Mesenchymal stem cell (in vitro differentiated cells and primary cell): ENCODE results near the gene KCNK10.

Source experiments
- DNase-seq: peaks from one replicate; pipeline ENCODE4 v3.0.0-alpha.2; 2013
- H2AFZ ChIP-seq: one replicate; pipeline ENCODE4 v1.6.1; 2013; ENCODE audit warnings: low read depth, mild to moderate bottlenecking, control low read depth, inconsistent platforms, low read length, moderate library complexity
- H2AK5ac ChIP-seq: 2 replicates; pipeline ENCODE4 v1.6.1; 2013; ENCODE audit warnings: low read length, moderate library complexity, mild to moderate bottlenecking, inconsistent platforms; ENCODE audit not compliant: severe bottlenecking
- H2BK120ac ChIP-seq: one replicate; pipeline ENCODE4 v1.6.1; 2013; ENCODE audit warnings: low read depth, mild to moderate bottlenecking, inconsistent platforms, low read length, moderate library complexity
- H2BK12ac ChIP-seq, 2 experiments: one replicate each; pipeline ENCODE4 v1.6.1; 2013; ENCODE audit warnings: inconsistent platforms in 2 of 2, low read length in 2 of 2, mild to moderate bottlenecking in 2 of 2, moderate library complexity in 2 of 2, control low read depth in 1 of 2
- H2BK15ac ChIP-seq: one replicate; pipeline ENCODE4 v1.6.1; 2013; ENCODE audit warnings: mild to moderate bottlenecking, low read depth, inconsistent platforms; ENCODE audit not compliant: poor library complexity, severe bottlenecking
- H2BK5ac ChIP-seq: 2 replicates; pipeline ENCODE4 v1.6.1; 2013; ENCODE audit warnings: low read depth, mild to moderate bottlenecking, low read length, control low read depth, inconsistent platforms; ENCODE audit not compliant: poor library complexity, severe bottlenecking
- H3K14ac ChIP-seq, 2 experiments: one replicate each; pipeline ENCODE4 v1.6.1; 2013; ENCODE audit warnings: inconsistent platforms in 2 of 2, low read length in 2 of 2, control low read depth in 1 of 2, mild to moderate bottlenecking in 1 of 2, moderate library complexity in 1 of 2
- H3K18ac ChIP-seq, 2 experiments: one replicate each; pipeline ENCODE4 v1.6.1; 2013; ENCODE audit warnings: inconsistent platforms in 2 of 2, low read length in 2 of 2, control low read depth in 1 of 2, low read depth in 1 of 2, mild to moderate bottlenecking in 1 of 2
- H3K23ac ChIP-seq, 2 experiments: one replicate each; pipeline ENCODE4 v1.6.1; 2013; ENCODE audit warnings: inconsistent platforms in 2 of 2, low read length in 2 of 2, mild to moderate bottlenecking in 2 of 2, moderate library complexity in 2 of 2, control low read depth in 1 of 2
- H3K27ac ChIP-seq: 2 replicates; pipeline ENCODE4 v1.5.1; 2013; ENCODE audit warnings: mild to moderate bottlenecking, moderate library complexity, low read length, control low read depth, inconsistent platforms; ENCODE audit not compliant: poor library complexity, severe bottlenecking
- H3K27me3 ChIP-seq, 2 experiments: 2 replicates each; pipeline versions ENCODE4 v1.6.1 to v1.7.0; 2013; ENCODE audit warnings: low read length in 2 of 2, mild to moderate bottlenecking in 2 of 2, moderate library complexity in 2 of 2, control low read depth in 1 of 2, inconsistent platforms in 1 of 2; ENCODE audit not compliant: control insufficient read depth in 1 of 2, insufficient read depth in 1 of 2
- H3K36me3 ChIP-seq, 2 experiments: 2 replicates each; pipeline versions ENCODE4 v1.6.1 to v1.7.0; 2013; ENCODE audit warnings: low read length in 2 of 2, control low read depth in 1 of 2, inconsistent platforms in 1 of 2, low read depth in 1 of 2, mild to moderate bottlenecking in 1 of 2; ENCODE audit not compliant: insufficient read depth in 2 of 2, control insufficient read depth in 1 of 2
- H3K4ac ChIP-seq, 2 experiments: one replicate each; pipeline ENCODE4 v1.6.1; 2013; ENCODE audit warnings: inconsistent platforms in 2 of 2, low read length in 2 of 2, mild to moderate bottlenecking in 2 of 2, moderate library complexity in 2 of 2, control low read depth in 1 of 2, low read depth in 1 of 2
- H3K4me1 ChIP-seq: 2 replicates; pipeline ENCODE4 v1.6.1; 2013; ENCODE audit warnings: low read depth, low read length, control low read depth; ENCODE audit not compliant: control insufficient read depth, insufficient read depth
- H3K4me2 ChIP-seq: 2 replicates; pipeline ENCODE4 v1.6.1; 2013; ENCODE audit warnings: low read length, mild to moderate bottlenecking, inconsistent platforms; ENCODE audit not compliant: poor library complexity, severe bottlenecking
- H3K4me3 ChIP-seq, 2 experiments: 2 replicates each; pipeline versions ENCODE4 v1.5.1 to v1.7.0; 2013; ENCODE audit warnings: low read length in 2 of 2, mild to moderate bottlenecking in 2 of 2, control low read depth in 1 of 2, low read depth in 1 of 2; ENCODE audit not compliant: insufficient read depth in 1 of 2
- H3K79me1 ChIP-seq: replicated peaks from 2 replicates; pipeline ENCODE4 v1.6.1; 2013; ENCODE audit warnings: mild to moderate bottlenecking, control low read depth, low read length, inconsistent platforms; ENCODE audit not compliant: poor library complexity, severe bottlenecking
- H3K9ac ChIP-seq: 2 replicates; pipeline ENCODE4 v1.7.0; 2013; ENCODE audit warnings: mild to moderate bottlenecking, low read length, moderate library complexity
- H3K9me3 ChIP-seq: 2 replicates; pipeline ENCODE4 v1.7.0; 2013; ENCODE audit warnings: mild to moderate bottlenecking, low read length; ENCODE audit not compliant: control insufficient read depth
- H4K8ac ChIP-seq: one replicate; pipeline ENCODE4 v1.6.1; 2013; ENCODE audit warnings: inconsistent platforms, mild to moderate bottlenecking, low read length, moderate library complexity
- H4K91ac ChIP-seq: one replicate; pipeline ENCODE4 v1.6.1; 2013; ENCODE audit warnings: mild to moderate bottlenecking, low read length, inconsistent platforms
- WGBS: methylation state at CpG from one replicate; pipeline ENCODE4 v1.1.7; 2013; ENCODE audit warnings: mixed read lengths; 5-methylcytosine and 5-hydroxymethylcytosine counted together

The KCNK10 gene

GRCh38 chr14:88199882-88200281 lies 123.2 kb downstream of the KCNK10 start:
- H4K91ac ChIP-seq: no peak overlapping the region
- H4K8ac ChIP-seq: no peak overlapping the region
- H3K4ac ChIP-seq: no peak overlapping the region
- no peak overlapping the region for H3K9ac ChIP-seq
- no peak overlapping the region for H2BK5ac ChIP-seq
- H3K9me3 ChIP-seq: no peaks in the 10 kb centered on the region
- H3K4me1 ChIP-seq: no peaks in the 10 kb centered on the region
- H2BK120ac ChIP-seq: no peak overlapping the region
- H3K4me3 ChIP-seq: no peak overlapping the region
- no peak for DNase-seq
- H2AK5ac ChIP-seq: no peak overlapping the region
- 65% methylated on average over 1 of the region's 1 CpG for WGBS
- no peak overlapping the region for H2BK15ac ChIP-seq
- H3K4me2 ChIP-seq: no peak overlapping the region
- H3K14ac ChIP-seq: no peak overlapping the region
- H3K18ac ChIP-seq: no peak overlapping the region
- H2BK12ac ChIP-seq: no peak overlapping the region
- H3K79me1 ChIP-seq: no peaks in the 10 kb centered on the region
- H3K23ac ChIP-seq: no peak overlapping the region
- no peaks in the 10 kb centered on the region for H3K36me3 ChIP-seq
- peaks cover 0 to 48% of the 10 kb centered on the region in 2 experiments for H3K27me3 ChIP-seq
- no peak overlapping the region for H3K27ac ChIP-seq
- H2AFZ ChIP-seq: no peak overlapping the region

DNA sequence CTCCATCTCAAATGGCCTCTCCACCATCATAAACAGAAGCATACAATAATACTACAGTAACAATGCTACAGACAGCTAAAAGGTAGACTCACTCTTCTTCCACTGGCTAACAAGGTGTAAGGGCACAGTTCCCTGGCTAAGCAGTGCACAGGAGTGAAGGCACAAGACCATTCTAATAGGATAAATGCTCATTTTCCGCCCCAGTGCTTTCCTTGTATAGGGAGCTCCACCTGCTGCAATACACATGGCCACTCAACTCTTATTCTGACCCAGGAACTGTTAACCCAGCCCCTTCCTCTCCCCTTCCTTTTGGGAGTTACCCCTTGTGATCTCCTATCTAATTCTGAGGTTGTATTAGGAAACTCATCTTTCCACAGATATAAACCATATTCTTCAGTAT lies 124.6 kb downstream of the KCNK10 start:
- peaks cover 0 to 58% of the 10 kb centered on the region in 2 experiments for H3K27me3 ChIP-seq
- H3K4me2 ChIP-seq: no peak overlapping the region
- H3K4ac ChIP-seq: no peak overlapping the region
- WGBS: 100% methylated on average over 1 of the region's 1 CpG
- H2BK5ac ChIP-seq: no peak overlapping the region
- H3K4me1 ChIP-seq: no peaks in the 10 kb centered on the region
- no peaks in the 10 kb centered on the region for H3K79me1 ChIP-seq
- H3K14ac ChIP-seq: no peak overlapping the region
- no peak overlapping the region for H2BK12ac ChIP-seq
- no peaks in the 10 kb centered on the region for H3K36me3 ChIP-seq
- no peak overlapping the region for H3K4me3 ChIP-seq
- no peak overlapping the region for H2BK15ac ChIP-seq
- H3K23ac ChIP-seq: no peak overlapping the region
- no peak overlapping the region for H3K18ac ChIP-seq
- no peak overlapping the region for H2BK120ac ChIP-seq
- H4K8ac ChIP-seq: no peak overlapping the region
- no peaks in the 10 kb centered on the region for H3K9me3 ChIP-seq
- H2AK5ac ChIP-seq: no peak overlapping the region
- no peak for DNase-seq
- H3K27ac ChIP-seq: no peak overlapping the region
- H4K91ac ChIP-seq: no peak overlapping the region
- H2AFZ ChIP-seq: no peak overlapping the region
- no peak overlapping the region for H3K9ac ChIP-seq

GRCh38 chr14:88196925-88197324 lies 126.1 kb downstream of the KCNK10 start:
- Histone ChIP-seq H3K14ac (no peak overlapping the region), H3K9ac (no peak overlapping the region), H2AK5ac (no peak overlapping the region), H2BK120ac (no peak overlapping the region), H3K18ac (no peak overlapping the region), H2BK12ac (no peak overlapping the region), H3K79me1 (no peaks in the 10 kb centered on the region), H4K91ac (no peak overlapping the region), H3K4me3 (no peak overlapping the region), H2BK5ac (no peak overlapping the region), H2BK15ac (no peak overlapping the region), H3K36me3 (no peaks in the 10 kb centered on the region), H3K4me1 (no peaks in the 10 kb centered on the region), H3K27ac (no peak overlapping the region), H3K4ac (no peak overlapping the region), H3K4me2 (no peak overlapping the region), H3K23ac (no peak overlapping the region), H2AFZ (no peak overlapping the region), H3K27me3 (peaks cover 4 to 63% of the 10 kb centered on the region in 2 experiments), H3K9me3 (no peaks in the 10 kb centered on the region), H4K8ac (no peak overlapping the region)
- WGBS: 89% methylated on average over 1 of the region's 1 CpG
- DNase-seq: no peak

DNA sequence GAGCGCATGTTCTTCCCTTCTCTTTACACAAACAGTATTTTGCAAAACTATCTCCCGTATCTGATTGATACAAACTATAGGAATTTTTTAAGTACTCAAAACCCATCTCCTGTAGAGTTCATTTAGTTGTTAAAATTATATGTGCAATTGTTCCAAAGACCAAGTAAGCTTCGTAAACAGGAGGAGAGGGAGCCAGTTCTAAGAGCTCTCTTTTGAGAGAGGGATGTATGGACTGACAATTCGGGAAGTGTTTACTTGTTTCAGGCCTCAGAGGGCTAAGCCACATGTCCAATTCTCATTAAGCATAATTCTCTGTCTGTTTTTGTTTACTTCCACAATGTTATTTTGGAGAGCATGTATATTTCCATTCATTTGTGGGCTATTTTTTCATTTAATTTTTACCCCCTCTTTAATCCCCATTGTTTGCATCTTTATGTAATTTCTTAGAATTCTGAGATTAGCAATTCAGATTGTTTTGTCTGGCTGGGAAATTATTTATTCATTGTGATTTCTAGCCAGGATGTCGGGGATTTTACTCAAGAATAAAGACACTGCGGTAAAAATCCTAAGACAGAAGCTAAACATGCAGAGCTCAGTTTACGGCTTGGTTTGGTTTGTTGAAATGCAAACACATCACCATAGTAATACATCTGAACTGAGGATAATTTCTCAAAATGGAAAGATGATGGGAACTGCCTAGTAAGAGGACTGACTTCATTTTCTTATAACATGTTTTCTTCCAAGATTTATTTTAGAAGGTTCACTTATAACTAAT lies 126.8 kb downstream of the KCNK10 start:
- Histone ChIP-seq H3K9me3 (no peaks in the 10 kb centered on the region), H3K79me1 (no peaks in the 10 kb centered on the region), H3K4me2 (no peak overlapping the region), H2BK12ac (no peak overlapping the region), H3K36me3 (no peaks in the 10 kb centered on the region), H3K4ac (no peak overlapping the region), H2AFZ (no peak overlapping the region), H2BK5ac (no peak overlapping the region), H4K91ac (no peak overlapping the region), H3K23ac (no peak overlapping the region), H2BK15ac (no peak overlapping the region), H3K27ac (no peak overlapping the region), H3K4me3 (no peak overlapping the region), H3K4me1 (no peaks in the 10 kb centered on the region), H2AK5ac (no peak overlapping the region), H3K14ac (no peak overlapping the region), H3K18ac (no peak overlapping the region), H4K8ac (no peak overlapping the region), H3K9ac (no peak overlapping the region), H3K27me3 (peaks cover 4 to 66% of the 10 kb centered on the region in 2 experiments), H2BK120ac (no peak overlapping the region)
- 74% methylated on average over 3 of the region's 7 CpGs for WGBS
- no peak for DNase-seq
